HTR-8/SVneo (cell line): ENCODE data around the gene PKLR.

ENCODE experiments used
- DNase-seq: peaks from one replicate; pipeline ENCODE4 v3.0.0; 2011; ENCODE audit warnings: low spot score, mixed read lengths; ENCODE audit not compliant: insufficient read length
- FAIRE-seq: peaks from 2 replicates; lab custom pipeline; 2011; peaks lifted over from hg19 to GRCh38; lab: Jason Lieb, UNC

The PKLR gene

GRCh38 chr1:155241841-155242264 is 59.4 kb downstream of the PKLR start:
- FAIRE-seq = no peak

GRCh38 chr1:155241069-155241679 is 60.1 kb downstream of the PKLR start:
- no peak for FAIRE-seq

More at GRCh38 chr1:155241841-155242264, 59.4 kb downstream of the PKLR start:
- no peak for DNase-seq

More at GRCh38 chr1:155241069-155241679, 60.1 kb downstream of the PKLR start:
- peak; percentile 72 for DNase-seq
